GM19438 (cell line): ENCODE measurements around the gene PTPRG.

ENCODE experiments used
- ATAC-seq: cut with Tn5 transposase; IDR thresholded peaks from one replicate; pipeline ENCODE4 v1.9.1; 2021; ENCODE audit warnings: low read depth; ENCODE audit not compliant: unreplicated experiment

The PTPRG gene

GRCh38 chr3:61876797-61877196, 315.4 kb downstream of the PTPRG start:
- ATAC-seq = no peak

DNA sequence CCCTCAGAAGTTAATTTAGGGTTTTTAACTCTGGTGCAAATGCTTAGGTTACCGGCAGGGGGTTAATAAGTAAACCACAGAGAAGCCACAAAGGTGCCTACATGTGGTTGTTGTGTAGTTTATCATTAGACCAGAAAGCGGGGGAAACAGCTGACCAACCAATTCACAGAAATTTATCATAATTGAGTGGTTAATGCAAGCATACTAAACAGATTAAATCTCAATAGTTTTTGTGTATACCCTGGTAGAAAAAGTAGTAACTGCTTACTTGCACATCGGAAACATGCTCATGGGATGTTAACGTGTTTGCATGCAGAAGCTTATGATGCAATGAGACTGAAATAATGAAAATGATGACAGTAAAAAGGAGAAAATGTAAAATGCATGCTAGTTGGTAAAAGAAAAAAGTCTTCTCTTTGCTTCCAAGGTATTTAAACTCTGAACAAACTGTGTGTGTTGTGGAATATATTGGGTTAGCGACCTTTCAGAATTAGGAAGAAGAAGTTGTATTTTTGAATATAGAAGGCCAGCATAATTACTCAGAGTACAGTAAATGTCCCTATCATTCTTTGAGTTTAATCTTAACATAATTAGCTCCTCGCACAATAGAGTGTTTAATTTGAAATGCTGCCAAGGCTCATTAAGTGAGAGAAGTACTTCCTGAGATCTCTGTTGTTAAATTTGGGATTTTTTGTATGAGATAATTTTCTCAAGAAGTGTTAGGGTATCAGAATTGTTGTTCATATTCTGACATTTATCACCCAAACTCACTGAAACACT, 316.2 kb downstream of the PTPRG start:
- peak; percentile 98 for ATAC-seq

DNA sequence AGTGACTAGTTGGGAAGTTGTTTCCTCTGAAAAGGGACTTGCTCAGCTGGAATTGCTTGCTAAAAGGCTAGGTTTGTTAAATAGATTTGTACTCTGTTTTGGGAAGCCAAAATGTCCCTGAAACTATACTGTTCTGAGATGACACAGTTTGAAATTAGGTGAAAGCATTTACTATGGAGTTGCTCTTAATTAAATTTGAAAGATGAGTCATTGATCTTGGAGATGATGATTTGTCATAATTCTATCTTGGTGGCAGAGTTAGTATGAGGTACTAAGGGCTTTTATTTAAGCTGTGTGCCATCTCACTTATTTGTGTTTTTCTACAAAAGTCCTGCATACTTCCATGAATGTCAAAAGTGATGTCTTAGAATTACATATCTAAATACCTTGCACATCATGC, 320.9 kb downstream of the PTPRG start:
- ATAC-seq = no peak

GRCh38 chr3:61884794-61885193, 323.4 kb downstream of the PTPRG start:
- ATAC-seq = no peak

GRCh38 chr3:61885414-61885813, 324.0 kb downstream of the PTPRG start:
- no peak for ATAC-seq

GRCh38 chr3:61887206-61887605, 325.8 kb downstream of the PTPRG start:
- no peak for ATAC-seq

- no peak for ATAC-seq
These were observed 327.9 kb downstream of the PTPRG start for GRCh38 chr3:61889259-61889658.

- no peak for ATAC-seq
These were observed 328.8 kb downstream of the PTPRG start for GRCh38 chr3:61890167-61890566.

GRCh38 chr3:61890586-61890985, 329.2 kb downstream of the PTPRG start:
- ATAC-seq = no peak

DNA sequence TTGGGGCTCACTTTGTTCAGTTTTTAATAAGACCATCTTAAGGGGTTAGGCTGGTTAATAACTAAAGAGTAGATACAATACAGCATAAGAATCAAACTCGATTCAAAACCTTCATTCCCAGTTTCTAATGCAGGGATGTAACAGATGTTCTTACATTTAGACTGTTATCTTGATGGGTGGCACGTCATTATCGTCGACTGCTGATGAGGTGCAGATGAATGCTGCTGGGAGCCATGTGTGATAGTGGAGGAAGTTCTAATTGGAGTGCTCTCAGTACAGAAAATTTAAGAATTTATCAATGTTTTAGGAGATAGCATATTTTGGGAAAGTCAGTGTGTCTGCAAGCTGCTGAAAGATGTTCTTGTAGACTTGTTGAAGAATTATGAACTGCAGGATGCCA, 331.5 kb downstream of the PTPRG start:
- no peak for ATAC-seq

DNA sequence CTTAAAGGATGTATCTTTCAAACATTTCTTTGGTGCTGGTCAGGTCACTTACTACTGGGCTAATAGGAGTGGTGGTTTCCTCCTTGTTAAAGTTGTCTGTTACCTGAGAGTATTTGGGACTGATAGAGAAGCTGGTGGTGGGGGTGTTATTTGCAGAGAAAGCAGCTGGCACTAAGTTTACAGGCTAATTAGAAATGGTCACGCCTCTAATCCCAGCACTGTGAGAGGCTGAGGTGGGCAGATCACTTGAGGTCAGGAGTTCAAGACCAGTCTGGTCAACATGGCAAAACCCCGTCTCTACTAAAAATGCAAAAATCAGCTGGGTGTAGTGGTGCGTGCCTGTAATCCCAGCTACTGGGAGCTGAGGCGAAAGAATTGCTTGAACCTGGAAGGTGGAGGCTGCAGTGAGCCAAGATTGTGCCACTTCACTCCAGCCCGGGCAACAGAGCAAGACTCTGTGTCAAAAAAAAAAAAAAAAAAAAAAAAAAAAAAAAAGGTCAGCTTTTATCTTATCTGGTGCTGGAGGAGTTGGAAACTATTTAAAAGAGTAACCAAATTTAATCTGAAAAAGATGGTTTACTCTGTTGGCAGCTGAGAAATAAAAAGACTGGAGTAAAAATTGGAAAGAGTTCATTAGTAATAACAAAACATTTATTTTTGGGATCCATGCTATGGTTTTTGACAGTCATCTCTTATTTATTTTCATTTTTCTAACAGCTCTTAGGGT, 332.6 kb downstream of the PTPRG start:
- no peak for ATAC-seq

DNA sequence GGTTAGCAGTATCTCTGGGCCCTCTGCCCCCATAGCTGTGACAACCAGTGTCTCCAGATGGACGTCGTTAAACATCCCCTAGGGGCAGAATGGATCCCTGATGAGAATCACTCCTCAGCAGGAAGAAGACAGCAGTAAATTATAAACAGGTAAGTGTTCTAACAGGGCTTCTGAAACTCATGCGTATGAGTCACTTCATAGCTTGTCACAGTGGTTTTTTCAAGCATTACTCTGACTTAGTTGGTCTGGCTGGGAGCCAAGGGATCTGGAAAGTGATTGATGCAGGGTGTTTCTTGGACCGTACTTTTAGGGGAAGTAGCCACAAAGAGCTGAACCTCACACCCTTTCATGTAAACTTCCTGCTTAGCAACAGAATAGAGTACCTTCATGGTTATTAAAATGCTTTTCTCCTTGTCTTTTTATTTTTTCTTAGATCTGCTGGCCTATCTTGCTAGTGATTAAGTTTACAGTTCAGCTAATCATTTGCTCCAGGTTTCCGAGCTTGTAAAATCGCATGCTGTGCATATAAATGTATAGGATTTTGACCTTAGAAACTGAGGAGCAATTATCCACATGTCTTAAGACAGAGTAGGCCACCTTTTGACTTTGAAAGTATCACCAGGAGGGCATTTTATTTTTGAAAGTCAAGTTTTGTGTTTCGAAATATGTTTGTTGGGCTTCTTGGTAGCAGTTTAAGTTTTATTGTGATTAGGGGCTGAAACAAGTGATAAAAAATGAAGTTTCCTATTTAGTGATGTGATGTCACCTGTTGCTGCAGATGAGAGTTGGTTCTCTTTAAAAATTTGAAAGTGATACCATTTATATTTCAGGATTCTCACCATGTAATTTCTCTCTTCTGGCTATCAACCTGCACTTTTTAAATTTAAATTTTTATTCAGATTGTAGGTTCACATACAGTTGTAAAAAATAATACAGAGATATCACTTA, 333.9 kb downstream of the PTPRG start:
- ATAC-seq = peak; percentile 99

- no peak for ATAC-seq
These were observed 334.9 kb downstream of the PTPRG start for GRCh38 chr3:61896251-61896650.

GRCh38 chr3:61897848-61898247, 336.5 kb downstream of the PTPRG start:
- no peak for ATAC-seq

DNA sequence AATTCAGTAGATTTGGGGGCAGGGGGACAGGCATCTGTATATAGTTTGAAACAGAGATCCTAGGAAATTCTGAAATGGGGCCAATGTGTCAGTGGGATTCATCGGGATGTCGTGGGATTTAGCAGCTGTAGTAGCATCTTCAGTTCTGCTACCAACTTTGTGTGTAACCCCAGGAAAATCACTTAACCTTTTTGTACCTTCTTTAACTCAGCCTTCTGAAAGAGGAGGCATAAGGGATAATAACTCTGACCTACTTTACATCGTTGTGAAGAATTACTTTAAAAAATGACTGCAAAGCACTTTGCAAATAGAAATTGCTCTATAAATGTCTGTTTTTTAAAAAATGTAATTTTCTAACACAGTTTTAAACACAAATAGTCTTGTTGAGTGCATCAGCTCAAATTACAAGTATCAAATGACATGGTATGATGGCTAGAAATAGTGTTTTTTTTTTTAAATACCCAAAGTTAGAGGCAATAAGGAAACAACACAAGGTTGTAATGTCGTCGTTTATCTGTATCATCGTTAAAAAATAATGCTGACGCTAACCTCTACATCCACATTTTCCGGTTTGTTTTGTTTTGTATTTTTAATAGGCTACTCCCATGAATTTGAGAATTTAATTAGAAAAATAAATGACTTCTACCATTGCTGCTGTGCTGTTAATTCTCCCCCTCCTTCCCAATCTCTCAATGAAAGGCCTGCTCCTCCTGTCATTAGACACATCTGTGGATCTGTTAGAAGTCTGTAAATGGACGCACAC, 338.5 kb downstream of the PTPRG start:
- ATAC-seq = no peak

DNA sequence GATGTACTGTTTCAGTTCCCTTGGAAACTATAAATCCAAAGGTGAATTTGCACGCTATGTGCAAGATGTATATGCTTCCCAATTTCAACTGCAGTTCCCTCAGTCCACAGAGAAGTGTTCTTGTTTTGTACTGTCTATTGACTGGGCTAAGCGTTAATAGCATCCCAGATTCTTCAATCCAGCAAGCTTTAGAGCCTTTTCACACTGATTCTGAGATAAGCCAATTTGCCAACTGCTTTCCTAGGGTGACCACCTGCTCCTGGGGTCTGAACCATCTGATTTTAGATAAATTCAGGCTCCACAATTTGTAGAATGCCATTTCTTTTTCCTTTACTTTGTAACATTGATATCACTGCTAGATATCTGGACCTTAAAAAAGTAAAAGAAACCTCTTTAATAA, 340.1 kb downstream of the PTPRG start:
- ATAC-seq = no peak

GRCh38 chr3:61901986-61902385, 340.6 kb downstream of the PTPRG start:
- ATAC-seq = no peak

- no peak for ATAC-seq
These were observed 341.7 kb downstream of the PTPRG start for GRCh38 chr3:61903074-61903473.

DNA sequence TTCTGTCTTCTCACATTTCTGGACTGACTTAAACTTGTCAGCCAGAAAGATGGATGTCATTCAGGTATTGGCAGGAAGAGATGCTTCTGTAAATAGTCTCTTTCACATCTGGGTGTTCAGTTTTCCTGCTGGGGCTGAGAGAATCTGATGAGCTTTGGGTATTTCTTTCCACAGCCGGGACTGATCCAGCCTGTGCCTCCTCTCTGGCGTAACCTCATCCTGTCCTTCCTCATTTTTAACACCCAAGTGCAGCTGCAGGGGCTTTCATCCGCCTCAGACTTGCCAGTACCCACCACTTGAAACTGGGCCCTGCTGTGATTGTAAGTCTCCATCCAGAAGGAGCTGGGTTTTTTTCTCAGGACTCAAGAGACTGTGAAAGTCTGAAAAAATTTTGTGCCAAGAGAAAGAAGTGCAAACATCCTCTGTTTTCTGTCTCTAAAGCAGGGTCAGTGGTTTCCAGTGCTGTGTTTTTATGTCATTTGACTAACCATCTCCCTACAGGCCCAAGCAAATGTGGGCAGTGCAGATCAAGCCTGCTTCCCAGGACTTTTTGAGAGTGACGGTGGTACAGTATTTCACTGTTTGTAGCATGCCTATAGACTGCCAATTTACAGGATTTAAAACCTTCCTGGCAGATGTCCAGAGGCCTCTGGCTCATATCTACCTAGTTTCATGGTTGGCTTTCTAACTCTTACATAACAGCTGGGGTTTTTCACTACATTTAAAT, 342.7 kb downstream of the PTPRG start:
- ATAC-seq = no peak
